Activated B cell treated with CpG ODN at 0.5 μM for 24 hours (primary cell): ENCODE measurements around the gene NOS1AP. TPM values are rescaled to one million over a fixed set of nuclear protein-coding genes. Genes with fewer than 3 reads are reported as not detected.

ENCODE experiments used
- ATAC-seq: fragments of 200-7000 bp; cut with Tn5 transposase; one replicate; pipeline ENCODE4 v1.10.0; 2021; ENCODE audit warnings: low read depth, mild to moderate bottlenecking, moderate library complexity
- CTCF ChIA-PET: fragments of 350-600 bp; sonication (Branson Sonifier 250); formaldehyde crosslinking; loops from one replicate; lab custom pipeline; 2021; ENCODE audit warnings: antibody characterized with exemption; lab: Charles Lee
- POLR2A ChIA-PET: fragments of 350-600 bp; sonication (Branson Sonifier 250); formaldehyde crosslinking; loops from one replicate; lab custom pipeline; 2021; ENCODE audit warnings: antibody characterized with exemption; lab: Charles Lee
- DNase-seq: peaks from one replicate; pipeline ENCODE4 v3.0.0; 2022
- H3K27ac Mint-ChIP-seq: one replicate; pipeline ENCODE4 v1.8.0; 2020; ENCODE audit warnings: mixed read lengths
- H3K27me3 Mint-ChIP-seq: one replicate; pipeline ENCODE4 v1.8.0; 2021; ENCODE audit warnings: mixed read lengths
- H3K36me3 Mint-ChIP-seq: one replicate; pipeline ENCODE4 v1.8.0; 2021; ENCODE audit warnings: low read depth, mixed read lengths
- H3K4me1 Mint-ChIP-seq: one replicate; pipeline ENCODE4 v1.8.0; 2021; ENCODE audit warnings: mixed read lengths
- H3K4me3 Mint-ChIP-seq: one replicate; pipeline ENCODE4 v1.8.0; 2020; ENCODE audit warnings: mild to moderate bottlenecking, mixed read lengths
- H3K9me3 Mint-ChIP-seq: one replicate; pipeline ENCODE4 v1.8.0; 2020; ENCODE audit warnings: mixed read lengths
- intact Hi-C: fragments of 100-400 bp; cut with micrococcal nuclease; formaldehyde crosslinking; loops from one replicate; pipeline ENCODE4 v1.15.1; 2024
- total RNA-seq: library from RNA; stranded (reverse); gene quantifications from 2 replicates; pipeline ENCODE4 v1.2.3, GENCODE V29; 2022
- TF ChIP-seq, protein P1 (sequence below): fragments of 200-600 bp; IDR thresholded peaks from one replicate; pipeline ENCODE4 v1.8.0; 2022; ENCODE audit warnings: antibody characterized with exemption, mild to moderate bottlenecking

The NOS1AP gene
- total RNA-seq, 1 donor from 2014 or later, result not detected

DNA sequence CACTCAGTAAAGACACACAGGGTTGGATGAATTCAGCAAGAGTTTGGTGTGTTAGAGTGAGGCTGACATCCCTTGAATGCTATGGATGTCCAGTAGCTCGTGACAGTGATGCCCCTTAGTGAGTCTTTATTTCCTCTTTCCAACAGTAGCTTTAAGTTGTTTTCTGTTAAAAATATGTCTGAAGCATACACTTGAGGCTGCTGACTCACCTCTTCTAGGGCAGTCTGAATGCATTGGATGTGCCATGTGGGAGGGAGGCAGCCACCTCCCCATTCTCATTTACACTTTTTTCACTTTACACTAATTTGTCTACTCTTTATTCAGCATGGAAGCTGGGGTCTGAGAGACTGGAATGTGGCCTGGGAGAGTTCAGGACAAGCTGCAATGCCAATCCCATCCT is 17.6 kb downstream of the NOS1AP start:
- DNase-seq (no peak), ATAC-seq (no peak)
- POLR2A ChIA-PET, result no interaction called here
- Mint-ChIP-seq H3K4me3 (no peak overlapping the region), H3K36me3 (peaks cover 3% of the 10 kb centered on the region), H3K27ac (no peak overlapping the region), H3K27me3 (peaks cover 28% of the 10 kb centered on the region), H3K4me1 (no peaks in the 10 kb centered on the region), H3K9me3 (peaks cover 4% of the 10 kb centered on the region)
- CTCF ChIA-PET, result no interaction called here
- intact Hi-C loops, result no loop called here
- TF ChIP-seq, protein P1, sequence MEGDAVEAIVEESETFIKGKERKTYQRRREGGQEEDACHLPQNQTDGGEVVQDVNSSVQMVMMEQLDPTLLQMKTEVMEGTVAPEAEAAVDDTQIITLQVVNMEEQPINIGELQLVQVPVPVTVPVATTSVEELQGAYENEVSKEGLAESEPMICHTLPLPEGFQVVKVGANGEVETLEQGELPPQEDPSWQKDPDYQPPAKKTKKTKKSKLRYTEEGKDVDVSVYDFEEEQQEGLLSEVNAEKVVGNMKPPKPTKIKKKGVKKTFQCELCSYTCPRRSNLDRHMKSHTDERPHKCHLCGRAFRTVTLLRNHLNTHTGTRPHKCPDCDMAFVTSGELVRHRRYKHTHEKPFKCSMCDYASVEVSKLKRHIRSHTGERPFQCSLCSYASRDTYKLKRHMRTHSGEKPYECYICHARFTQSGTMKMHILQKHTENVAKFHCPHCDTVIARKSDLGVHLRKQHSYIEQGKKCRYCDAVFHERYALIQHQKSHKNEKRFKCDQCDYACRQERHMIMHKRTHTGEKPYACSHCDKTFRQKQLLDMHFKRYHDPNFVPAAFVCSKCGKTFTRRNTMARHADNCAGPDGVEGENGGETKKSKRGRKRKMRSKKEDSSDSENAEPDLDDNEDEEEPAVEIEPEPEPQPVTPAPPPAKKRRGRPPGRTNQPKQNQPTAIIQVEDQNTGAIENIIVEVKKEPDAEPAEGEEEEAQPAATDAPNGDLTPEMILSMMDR, result no peak

DNA sequence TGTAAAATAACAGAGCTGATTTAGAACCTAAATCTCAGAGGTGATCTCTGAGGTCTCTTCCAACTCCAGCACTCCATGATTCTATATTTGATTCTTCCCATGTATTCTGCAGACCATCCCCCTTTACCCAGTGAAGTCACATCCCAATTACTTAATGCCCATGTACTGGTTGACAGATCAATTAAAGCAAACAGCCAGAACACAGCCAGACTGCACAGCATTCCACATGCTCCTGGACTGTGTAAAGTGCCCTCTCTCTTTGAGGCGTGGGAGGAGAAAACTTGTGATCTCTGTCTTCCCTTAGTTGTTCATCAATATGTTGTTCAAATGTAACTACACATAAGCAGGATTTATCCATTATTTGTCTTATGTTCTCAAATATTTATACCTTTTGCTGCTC is 18.1 kb downstream of the NOS1AP start:
- TF ChIP-seq, protein P1, result no peak
- ATAC-seq, result no peak
- intact Hi-C loops, result no loop called here
- Mint-ChIP-seq H3K9me3 (peaks cover 4% of the 10 kb centered on the region), H3K4me1 (no peaks in the 10 kb centered on the region), H3K36me3 (peaks cover 3% of the 10 kb centered on the region), H3K27me3 (peaks cover 27% of the 10 kb centered on the region), H3K4me3 (no peak overlapping the region), H3K27ac (no peak overlapping the region)
- POLR2A ChIA-PET, result no interaction called here
- DNase-seq, result no peak
- CTCF ChIA-PET, result no interaction called here

DNA sequence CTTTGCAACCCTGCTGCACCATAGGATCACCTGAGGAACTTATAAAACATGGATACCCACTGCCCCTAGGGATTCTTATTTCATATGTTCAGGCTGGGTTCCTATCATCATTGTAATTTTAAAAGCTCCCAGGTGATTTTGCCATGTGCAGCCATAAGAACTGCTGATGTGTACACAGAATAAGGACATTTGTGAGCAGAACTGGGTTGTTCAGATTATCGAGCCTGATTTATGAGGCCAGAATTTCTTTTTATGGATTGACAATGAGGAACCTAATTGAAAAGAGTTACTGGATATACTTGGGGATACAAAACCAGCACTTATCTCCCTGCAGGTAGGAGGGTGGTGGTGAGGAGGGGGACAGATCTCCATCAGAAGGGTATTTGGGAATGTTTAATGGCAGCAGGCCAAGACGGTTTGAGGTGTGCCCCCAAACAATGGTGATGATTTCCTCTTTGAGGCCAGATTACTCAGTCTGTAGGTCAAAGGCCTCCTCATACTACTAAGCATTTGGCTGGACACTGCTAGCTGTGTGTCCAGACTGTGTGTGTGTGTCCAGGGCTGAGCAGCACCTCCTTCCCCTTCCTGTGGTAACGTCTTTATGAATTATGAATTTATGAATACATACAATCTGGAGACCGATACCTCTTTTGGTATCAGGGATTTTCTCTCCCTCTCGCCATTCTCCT is 18.9 kb downstream of the NOS1AP start:
- H3K9me3 Mint-ChIP-seq, result peaks cover 4% of the 10 kb centered on the region
- ATAC-seq (no peak), DNase-seq (no peak)
- intact Hi-C loops, result no loop called here
- no peaks in the 10 kb centered on the region for H3K4me1 Mint-ChIP-seq
- ChIA-PET CTCF (no interaction called here), POLR2A (no interaction called here)
- TF ChIP-seq, protein P1, result no peak
- no peak overlapping the region for H3K4me3 Mint-ChIP-seq
- no peak overlapping the region for H3K27ac Mint-ChIP-seq
- peaks cover 3% of the 10 kb centered on the region for H3K36me3 Mint-ChIP-seq
- H3K27me3 Mint-ChIP-seq, result peaks cover 25% of the 10 kb centered on the region

DNA sequence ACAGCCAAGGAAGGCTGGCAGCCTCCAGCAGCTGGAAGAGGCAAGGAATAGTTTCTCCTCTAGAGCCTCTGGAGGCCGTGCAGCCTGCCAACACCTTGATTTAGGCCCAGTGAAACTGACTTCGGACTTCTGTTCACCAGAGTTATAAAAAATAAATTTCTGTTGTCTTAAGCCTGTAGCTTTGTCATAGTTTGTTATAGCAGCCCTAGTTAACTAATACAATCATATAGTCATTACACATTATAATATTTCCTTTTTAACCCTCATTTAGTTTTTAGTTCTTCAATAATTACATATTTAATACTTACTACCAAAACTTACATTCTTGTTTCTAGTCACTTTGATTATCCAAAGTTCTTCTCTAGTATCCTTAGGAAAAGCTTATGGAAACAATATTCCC is 20.3 kb downstream of the NOS1AP start:
- no peaks in the 10 kb centered on the region for H3K9me3 Mint-ChIP-seq
- no peak overlapping the region for H3K4me3 Mint-ChIP-seq
- ChIA-PET CTCF (no interaction called here), POLR2A (no interaction called here)
- ATAC-seq (no peak), DNase-seq (no peak)
- TF ChIP-seq, protein P1, result no peak
- no peaks in the 10 kb centered on the region for H3K4me1 Mint-ChIP-seq
- intact Hi-C loops, result no loop called here
- no peaks in the 10 kb centered on the region for H3K36me3 Mint-ChIP-seq
- no peak overlapping the region for H3K27ac Mint-ChIP-seq
- H3K27me3 Mint-ChIP-seq, result peaks cover 21% of the 10 kb centered on the region

DNA sequence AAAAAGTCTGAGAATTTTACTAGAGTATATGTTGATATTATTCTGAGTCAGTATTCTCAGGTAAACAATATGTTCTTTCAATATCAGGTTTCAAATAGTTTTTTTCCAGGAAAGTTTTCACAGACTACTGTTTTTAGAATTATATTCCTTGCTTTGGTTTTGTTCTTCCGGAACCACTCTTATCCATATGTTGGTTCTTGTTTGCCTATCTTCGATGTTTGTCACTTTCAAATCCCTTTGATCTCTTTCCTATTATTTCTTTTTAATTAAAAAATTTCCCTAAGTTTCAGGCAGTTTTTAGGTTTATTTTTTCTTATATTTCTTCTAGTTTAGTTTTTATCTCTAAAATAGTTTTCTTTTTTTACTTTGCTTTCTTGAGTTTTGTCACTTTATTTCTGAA is 20.9 kb downstream of the NOS1AP start:
- Mint-ChIP-seq H3K27me3 (peaks cover 18% of the 10 kb centered on the region), H3K9me3 (no peaks in the 10 kb centered on the region), H3K27ac (no peak overlapping the region), H3K4me1 (no peaks in the 10 kb centered on the region), H3K36me3 (no peaks in the 10 kb centered on the region), H3K4me3 (no peak overlapping the region)
- no peak for ATAC-seq
- TF ChIP-seq, protein P1, result no peak
- no peak for DNase-seq
- intact Hi-C loops, result no loop called here
- POLR2A ChIA-PET, result no interaction called here
- CTCF ChIA-PET, result no interaction called here
